ENCODE measurements around the gene CDH9. TPM values are rescaled to one million over a fixed set of nuclear protein-coding genes. Genes with fewer than 3 reads are reported as not detected.

Gene CDH9
- total RNA-seq, 2 donors from 2014 or later, result not detected

GRCh38 chr5:26959290-26959689 lies 79.1 kb downstream of the CDH9 start:
- TF ChIP-seq, protein P1, sequence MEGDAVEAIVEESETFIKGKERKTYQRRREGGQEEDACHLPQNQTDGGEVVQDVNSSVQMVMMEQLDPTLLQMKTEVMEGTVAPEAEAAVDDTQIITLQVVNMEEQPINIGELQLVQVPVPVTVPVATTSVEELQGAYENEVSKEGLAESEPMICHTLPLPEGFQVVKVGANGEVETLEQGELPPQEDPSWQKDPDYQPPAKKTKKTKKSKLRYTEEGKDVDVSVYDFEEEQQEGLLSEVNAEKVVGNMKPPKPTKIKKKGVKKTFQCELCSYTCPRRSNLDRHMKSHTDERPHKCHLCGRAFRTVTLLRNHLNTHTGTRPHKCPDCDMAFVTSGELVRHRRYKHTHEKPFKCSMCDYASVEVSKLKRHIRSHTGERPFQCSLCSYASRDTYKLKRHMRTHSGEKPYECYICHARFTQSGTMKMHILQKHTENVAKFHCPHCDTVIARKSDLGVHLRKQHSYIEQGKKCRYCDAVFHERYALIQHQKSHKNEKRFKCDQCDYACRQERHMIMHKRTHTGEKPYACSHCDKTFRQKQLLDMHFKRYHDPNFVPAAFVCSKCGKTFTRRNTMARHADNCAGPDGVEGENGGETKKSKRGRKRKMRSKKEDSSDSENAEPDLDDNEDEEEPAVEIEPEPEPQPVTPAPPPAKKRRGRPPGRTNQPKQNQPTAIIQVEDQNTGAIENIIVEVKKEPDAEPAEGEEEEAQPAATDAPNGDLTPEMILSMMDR (IDR thresholded peaks at IDR 0.05), result no peak
- no peaks in the 10 kb centered on the region for H3K27me3 ChIP-seq (replicated peaks; ENCODE audit: insufficient read depth)
- H3K4me3 ChIP-seq, result no peak overlapping the region
- no peaks in the 10 kb centered on the region for H3K4me1 ChIP-seq (ENCODE audit: control insufficient read depth in 1 of 2, low read depth in 2 of 2)
- H3K9me3 ChIP-seq, result no peaks in the 10 kb centered on the region
- DNase-seq (ENCODE audit: low spot score) (no peak), ATAC-seq (ENCODE audit: insufficient number of reproducible peaks, low FRiP score, low read depth) (no peak)
- H3K36me3 ChIP-seq, result no peaks in the 10 kb centered on the region
- H3K27ac ChIP-seq, result no peak overlapping the region

DNA sequence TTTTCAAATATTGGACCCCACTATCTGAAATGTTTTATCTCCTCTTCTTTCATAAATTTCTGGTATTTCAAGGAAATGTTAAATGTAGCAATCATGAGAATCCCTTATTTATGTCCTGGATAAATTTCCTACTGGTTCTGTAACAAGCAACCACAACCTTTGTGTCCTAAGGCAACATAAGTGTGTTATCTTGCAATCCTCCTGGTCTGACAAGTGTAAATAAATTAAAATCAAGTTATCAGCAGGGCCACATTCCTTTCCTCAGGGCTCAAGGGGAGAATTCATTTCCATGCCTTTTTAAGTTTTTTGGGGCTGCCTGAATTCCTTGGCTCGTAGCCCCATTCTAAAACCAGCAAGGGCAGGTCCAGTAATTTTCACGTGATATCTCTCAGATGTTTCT lies 83.2 kb downstream of the CDH9 start:
- TF ChIP-seq, protein P1 (IDR thresholded peaks at IDR 0.05), result no peak
- DNase-seq (ENCODE audit: low spot score), result no peak
- Histone ChIP-seq H3K27me3 (replicated peaks; ENCODE audit: insufficient read depth) (no peaks in the 10 kb centered on the region), H3K4me1 (ENCODE audit: control insufficient read depth in 1 of 2, low read depth in 2 of 2) (no peaks in the 10 kb centered on the region), H3K36me3 (no peaks in the 10 kb centered on the region), H3K27ac (no peak overlapping the region), H3K9me3 (no peaks in the 10 kb centered on the region), H3K4me3 (no peak overlapping the region)
- no peak for ATAC-seq (ENCODE audit: insufficient number of reproducible peaks, low FRiP score, low read depth)

DNA sequence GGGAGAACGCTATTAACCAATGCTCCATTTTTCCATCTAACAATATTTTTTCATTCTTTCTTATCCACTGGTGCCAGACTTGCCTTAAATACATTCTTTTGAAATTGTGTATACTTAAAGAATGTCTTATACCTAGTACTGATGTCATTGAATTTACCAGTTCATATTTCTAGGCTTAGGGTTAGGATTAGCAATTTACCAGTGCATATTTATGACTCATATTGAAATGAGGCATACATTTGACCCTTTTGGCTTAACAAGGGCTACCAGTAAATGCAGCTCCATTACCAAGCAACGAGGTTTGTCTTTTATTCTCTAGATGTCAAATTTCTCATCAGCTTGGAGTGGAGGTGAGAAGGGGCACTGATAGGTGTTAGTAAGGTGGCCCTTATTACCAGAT lies 89.5 kb downstream of the CDH9 start:
- H3K27me3 ChIP-seq (replicated peaks; ENCODE audit: insufficient read depth), result no peaks in the 10 kb centered on the region
- TF ChIP-seq, protein P1 (IDR thresholded peaks at IDR 0.05), result no peak
- H3K27ac ChIP-seq, result no peak overlapping the region
- H3K4me1 ChIP-seq (ENCODE audit: control insufficient read depth in 1 of 2, low read depth in 2 of 2), result no peaks in the 10 kb centered on the region
- H3K36me3 ChIP-seq, result no peaks in the 10 kb centered on the region
- H3K4me3 ChIP-seq, result no peak overlapping the region
- ATAC-seq (ENCODE audit: insufficient number of reproducible peaks, low FRiP score, low read depth), result no peak
- no peaks in the 10 kb centered on the region for H3K9me3 ChIP-seq
- no peak for DNase-seq (ENCODE audit: low spot score)

DNA sequence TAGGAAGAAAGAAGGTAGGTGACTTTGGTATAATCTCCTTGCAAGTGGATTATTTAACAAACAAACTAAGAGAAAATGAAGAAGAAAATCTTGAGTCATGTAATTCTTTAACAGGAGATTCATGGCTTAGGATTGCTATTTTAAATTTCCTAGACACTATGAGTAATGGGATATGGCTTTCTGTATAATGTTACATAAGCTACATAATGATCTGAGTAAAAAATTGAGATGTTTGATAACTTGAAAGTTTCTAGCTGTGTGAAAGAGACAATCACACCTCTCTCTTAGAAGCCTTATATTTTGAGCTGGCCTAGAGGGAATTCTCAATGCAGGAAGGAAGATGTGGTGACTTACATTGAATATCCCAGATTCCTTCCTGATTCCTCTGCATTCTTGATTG lies 92.5 kb downstream of the CDH9 start:
- TF ChIP-seq, protein P1 (IDR thresholded peaks at IDR 0.05), result no peak
- H3K27ac ChIP-seq, result no peak overlapping the region
- H3K4me3 ChIP-seq, result no peak overlapping the region
- no peak for ATAC-seq (ENCODE audit: insufficient number of reproducible peaks, low FRiP score, low read depth)
- no peaks in the 10 kb centered on the region for H3K27me3 ChIP-seq (replicated peaks; ENCODE audit: insufficient read depth)
- H3K4me1 ChIP-seq (ENCODE audit: control insufficient read depth in 1 of 2, low read depth in 2 of 2), result no peaks in the 10 kb centered on the region
- no peak for DNase-seq (ENCODE audit: low spot score)
- no peaks in the 10 kb centered on the region for H3K9me3 ChIP-seq
- no peaks in the 10 kb centered on the region for H3K36me3 ChIP-seq

- ATAC-seq (ENCODE audit: insufficient number of reproducible peaks, low FRiP score, low read depth) (no peak), DNase-seq (ENCODE audit: low spot score) (no peak)
- TF ChIP-seq, protein P1 (IDR thresholded peaks at IDR 0.05), result no peak
- no peaks in the 10 kb centered on the region for H3K4me1 ChIP-seq (ENCODE audit: control insufficient read depth in 1 of 2, low read depth in 2 of 2)
- no peaks in the 10 kb centered on the region for H3K9me3 ChIP-seq
- no peak overlapping the region for H3K4me3 ChIP-seq
- no peaks in the 10 kb centered on the region for H3K27me3 ChIP-seq (replicated peaks; ENCODE audit: insufficient read depth)
- no peaks in the 10 kb centered on the region for H3K36me3 ChIP-seq
- H3K27ac ChIP-seq, result no peak overlapping the region
Measured at GRCh38 chr5:26942481-26942880, 95.9 kb downstream of the CDH9 start.

All from thoracic aorta (tissue), 2 donors.